Superior temporal gyrus (tissue), 1 donor: ENCODE results near the gene ANKLE2.

Experiments
- DNase-seq: peaks from one replicate; pipeline ENCODE4 v3.0.0-alpha.2; 2016; ENCODE audit errors: extremely low spot score

The ANKLE2 gene

DNA sequence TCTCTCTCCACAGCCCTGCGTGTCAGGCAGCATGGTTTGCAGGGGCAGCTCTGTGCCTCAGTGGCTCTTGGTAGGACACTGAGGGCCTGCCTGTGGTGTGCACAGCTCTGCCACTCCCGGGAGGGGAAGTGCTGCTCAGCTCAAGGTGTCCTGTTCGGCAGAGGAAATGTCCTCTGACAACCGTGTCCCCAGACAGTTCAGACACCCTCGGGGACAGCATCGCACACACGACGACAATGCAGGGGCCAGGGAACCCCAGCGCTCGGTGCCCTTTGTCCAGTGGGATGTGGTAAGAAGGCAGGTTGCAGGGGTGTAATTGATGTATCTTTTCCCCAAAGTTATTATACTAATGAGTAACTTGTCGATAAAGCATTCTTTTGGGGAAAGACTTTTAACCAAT is 14.2 kb downstream of the ANKLE2 start:
- DNase-seq: no peak

DNA sequence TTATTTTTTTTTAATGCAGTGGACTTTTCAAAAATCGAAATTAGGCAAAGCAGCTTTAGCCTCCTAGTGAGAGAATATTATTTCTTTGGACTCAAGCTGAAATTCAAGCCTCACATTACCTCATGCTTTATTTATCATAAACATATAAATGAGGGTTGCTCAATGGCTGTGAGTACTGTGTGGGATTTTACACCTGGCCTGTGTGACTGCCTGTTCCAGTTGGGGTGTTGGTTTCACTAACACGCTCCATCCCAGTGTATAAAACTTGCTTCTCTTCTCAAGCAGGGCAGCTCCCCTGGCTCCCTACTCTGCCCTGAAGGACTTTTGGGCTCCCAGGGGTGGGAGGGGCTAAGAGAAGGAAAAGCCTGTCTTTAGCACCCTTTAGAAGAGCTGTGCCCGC is 15.0 kb downstream of the ANKLE2 start:
- no peak for DNase-seq

GRCh38 chr12:132743831-132744230 is 17.8 kb downstream of the ANKLE2 start:
- no peak for DNase-seq

DNA sequence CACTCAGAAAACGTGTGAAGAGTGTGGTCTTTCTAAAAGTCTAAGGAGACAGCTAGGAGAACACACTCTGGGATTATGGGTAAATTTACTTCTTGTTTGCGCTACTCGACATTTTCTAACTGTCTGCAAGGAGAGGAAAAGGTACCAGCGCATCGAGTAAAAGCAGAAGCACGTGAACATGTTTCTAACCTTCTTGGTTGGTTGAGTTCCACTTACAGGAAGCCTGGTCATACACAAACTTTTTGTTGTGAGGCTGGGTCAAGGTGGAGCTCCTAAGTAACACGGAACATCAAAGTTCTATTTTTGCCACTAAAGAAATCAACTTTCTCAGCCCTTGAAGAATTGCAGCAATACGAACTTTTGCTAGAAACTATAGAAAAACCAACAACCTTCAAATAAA is 20.0 kb downstream of the ANKLE2 start:
- no peak for DNase-seq

DNA sequence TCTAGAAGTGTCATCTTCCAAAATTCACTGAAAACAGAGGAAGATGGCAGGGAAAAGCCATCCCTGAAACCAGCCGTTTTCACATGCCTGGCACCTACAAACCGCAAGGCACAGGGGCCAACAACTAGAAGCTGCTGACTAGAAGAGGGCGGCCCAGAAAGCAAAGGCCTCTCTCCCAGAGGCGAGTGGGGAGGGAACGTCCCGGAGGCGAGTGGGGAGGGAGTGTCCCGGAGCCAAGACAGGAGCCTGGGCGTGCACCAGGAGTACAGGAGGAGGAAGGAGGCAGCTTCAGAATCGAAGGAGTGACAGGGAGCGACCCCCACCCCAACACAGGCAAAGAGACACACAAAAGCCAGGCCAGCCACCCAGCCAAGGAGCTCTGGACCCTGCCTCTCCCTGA is 21.0 kb downstream of the ANKLE2 start:
- no peak for DNase-seq

DNA sequence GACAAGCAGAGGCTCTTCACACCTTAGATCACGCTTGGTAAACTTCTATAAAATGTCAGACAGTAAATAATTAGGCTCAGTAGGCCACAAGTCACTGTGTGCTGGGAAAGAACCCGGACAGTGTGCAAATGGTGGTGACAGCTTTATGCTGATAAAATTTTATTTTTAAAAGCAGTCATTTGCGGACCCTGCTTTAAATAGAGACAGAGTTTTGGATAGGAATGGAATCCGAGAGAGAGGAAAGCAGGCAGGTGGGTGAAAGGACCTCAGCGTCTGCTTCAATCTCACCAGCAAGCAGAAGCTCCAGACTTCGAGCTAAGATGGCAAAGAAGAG is 21.4 kb downstream of the ANKLE2 start:
- DNase-seq: no peak

DNA sequence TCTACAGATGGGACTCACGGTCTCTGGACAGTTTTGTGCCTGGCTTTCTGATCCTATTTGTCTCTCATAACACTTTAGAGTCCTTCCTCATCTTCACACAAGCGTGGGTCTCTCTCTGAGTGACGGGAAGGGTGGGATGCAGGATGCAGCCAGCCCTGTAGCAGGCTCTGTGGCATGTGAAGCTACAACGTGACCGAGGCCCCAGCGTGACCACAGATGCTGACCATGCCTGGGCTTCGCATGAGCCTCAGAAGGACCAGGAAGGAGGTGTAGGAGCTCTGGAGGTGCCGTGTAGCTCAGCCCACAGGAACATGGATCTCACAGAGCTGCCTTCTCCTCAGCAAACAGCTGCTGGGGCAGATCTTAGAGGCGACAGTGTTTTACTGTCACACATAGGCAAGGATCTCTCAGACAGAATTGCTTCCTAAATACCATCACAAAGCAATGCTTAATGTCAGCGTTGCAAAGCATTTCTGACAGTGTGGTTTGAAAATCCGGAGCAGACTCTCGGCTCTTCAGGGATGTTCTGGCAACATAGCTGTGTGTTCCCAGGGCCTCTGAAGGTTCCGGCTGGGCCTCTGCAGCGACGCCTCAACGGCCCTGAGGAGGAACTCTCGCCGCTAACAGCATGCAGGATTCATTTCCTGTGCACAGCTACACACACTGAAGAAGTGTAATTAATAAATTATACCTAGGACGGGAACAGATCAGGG is 21.9 kb downstream of the ANKLE2 start:
- no peak for DNase-seq

DNA sequence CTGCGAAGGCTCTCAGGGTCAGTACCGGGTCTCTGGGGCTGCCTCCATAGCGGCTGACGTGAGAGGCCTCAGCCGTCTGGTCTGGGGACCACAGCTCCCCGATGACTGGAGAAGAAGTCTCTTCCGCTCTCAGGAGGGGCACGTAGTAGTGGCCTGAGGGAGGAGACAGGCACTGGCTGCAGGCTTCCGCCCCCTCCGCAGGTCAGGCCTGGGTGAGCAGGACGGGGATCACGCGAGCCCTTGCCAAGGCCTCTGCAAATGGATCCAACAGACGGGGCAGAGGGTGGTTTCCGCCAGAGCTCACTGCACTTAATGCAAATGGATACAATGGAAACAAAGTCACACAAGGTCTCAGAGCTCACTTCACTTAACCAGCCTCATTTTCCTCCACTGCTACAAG is 24.7 kb downstream of the ANKLE2 start:
- DNase-seq: no peak

GRCh38 chr12:132736378-132736777 is 25.3 kb downstream of the ANKLE2 start:
- DNase-seq: no peak

- DNase-seq: no peak
Measured at GRCh38 chr12:132735496-132735895, 26.1 kb downstream of the ANKLE2 start.

GRCh38 chr12:132734206-132734605 is 27.4 kb downstream of the ANKLE2 start:
- no peak for DNase-seq

GRCh38 chr12:132731574-132731973 is 30.1 kb downstream of the ANKLE2 start:
- no peak for DNase-seq

DNA sequence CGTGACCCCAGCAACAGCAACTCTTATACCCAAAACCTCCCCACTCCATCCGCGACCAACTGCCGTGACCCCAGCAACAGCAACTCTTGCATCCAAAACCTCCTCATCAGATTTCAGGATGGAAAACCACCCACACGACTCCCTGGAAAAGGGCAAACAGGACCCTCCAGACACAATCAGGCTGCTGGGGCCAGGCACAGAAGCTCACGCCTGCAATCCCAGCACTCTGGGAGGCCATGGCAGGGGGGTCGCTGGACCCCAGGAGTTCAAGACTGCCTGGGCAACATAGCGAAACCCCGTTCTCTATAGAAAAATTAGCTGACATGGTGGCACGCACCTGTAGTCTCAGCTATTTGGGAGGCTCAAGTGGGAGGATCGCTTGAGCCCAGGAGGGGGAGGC is 31.3 kb downstream of the ANKLE2 start:
- DNase-seq: no peak

DNA sequence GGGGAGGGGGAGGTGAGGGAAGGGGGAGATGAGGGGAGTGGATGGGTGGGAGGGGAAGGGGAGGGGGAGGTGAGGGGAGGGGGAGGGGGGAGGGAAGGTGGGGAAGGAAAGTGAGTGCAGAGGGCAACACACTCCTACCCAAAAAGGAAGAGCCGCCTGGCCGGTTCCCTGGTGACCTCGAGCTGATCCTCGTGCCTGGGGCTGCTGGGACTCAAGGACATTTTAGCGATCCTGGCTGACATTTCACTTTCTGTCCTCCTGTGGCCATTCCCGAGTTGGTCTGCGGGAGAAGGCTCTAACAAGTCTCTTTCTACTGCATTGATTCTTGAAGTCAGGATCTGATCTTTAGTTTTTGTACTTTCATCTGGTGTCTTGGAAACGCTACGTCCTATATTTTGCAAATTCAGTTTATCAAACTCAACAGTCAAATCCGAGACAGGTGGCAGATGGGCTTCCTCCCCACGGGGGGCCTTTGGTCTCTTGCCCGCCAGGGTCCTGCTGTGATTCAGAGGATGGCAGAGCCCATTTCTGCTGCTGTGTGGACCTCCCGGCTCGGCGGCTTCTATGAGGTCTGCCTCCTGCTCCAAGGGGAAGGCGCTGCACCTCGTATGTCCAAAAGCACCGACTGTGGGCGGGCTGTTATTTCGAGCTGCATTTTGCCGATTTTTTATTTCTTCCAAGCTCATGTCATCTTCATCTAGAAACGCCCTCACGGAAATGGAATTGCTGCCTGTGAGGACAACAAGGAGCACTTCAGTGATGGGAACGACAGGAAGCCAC is 31.9 kb downstream of the ANKLE2 start:
- peak; percentile 44 for DNase-seq

GRCh38 chr12:132728502-132728901 is 33.1 kb downstream of the ANKLE2 start:
- DNase-seq: no peak

DNA sequence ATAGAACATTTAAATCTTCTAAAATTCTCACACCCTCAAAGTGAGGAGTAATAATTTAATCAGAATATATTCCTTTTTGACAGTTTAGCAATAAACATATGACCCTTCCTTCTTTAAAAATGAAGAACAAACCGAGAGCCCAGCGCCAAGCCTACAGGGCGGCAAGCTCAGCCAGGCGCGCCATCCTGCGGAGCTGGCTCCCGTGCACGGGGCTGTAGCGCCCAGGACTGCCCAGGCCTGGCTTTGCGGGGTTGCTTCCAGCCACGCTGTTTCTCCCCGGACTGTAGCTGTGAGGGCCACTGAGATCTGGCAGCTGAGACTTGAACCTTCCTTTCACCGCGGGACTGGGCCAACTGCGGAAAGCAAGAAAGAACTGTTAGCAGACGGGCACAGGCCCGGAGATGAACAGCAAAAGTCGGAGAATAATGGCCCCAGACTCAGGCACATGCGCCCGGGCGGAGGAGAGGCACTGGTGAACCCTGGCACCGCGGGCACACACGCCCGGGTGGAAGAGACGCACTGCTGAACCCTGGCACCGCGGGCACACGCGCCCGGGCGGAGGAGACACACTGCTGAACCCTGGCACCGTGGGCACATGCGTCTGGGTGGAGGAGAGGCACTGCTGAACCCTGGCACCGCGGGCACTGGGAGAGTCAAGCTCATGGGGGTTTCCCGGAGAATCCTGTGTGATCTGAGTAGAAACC is 34.4 kb downstream of the ANKLE2 start:
- no peak for DNase-seq

GRCh38 chr12:132726386-132726785 is 35.2 kb downstream of the ANKLE2 start:
- no peak for DNase-seq

- no peak for DNase-seq
Measured at GRCh38 chr12:132724506-132725241, 37.0 kb downstream of the ANKLE2 start.

- DNase-seq: no peak
Measured at GRCh38 chr12:132723764-132724140, 37.9 kb downstream of the ANKLE2 start.

DNA sequence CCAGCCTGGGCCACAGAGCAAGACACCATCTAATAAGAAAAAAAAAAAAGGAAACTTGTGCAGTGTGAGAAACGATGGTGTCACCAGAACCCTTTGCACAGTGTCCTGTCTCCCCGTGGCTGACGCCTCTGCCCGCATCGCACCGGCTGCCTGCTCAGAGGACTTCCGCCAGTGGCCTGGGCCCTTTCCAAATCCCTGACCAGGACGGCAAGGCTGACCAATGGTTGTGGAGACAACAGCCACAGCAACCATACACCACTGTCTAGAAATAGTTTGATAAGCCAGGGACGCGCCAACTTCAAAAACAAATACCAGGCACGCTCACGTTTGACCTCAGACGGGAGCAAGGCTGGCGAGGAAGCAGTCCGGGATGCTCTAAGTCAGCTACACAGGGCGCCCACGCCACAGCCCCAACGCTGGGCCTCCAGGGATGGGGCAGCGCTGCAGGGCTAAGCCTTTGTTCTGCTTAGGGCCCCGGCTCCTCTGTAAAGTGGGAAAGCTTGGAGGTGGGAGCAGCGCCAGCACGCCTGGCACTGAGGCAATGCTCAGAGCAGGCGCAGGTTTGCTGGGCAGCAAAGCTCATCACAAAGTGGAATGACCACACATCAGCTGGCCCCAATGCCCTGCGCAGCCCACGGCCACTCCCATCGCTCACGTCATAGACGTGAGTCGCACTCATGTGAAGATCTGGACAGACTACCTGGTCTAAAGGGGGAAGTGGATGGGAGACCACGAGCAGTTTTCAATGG is 38.4 kb downstream of the ANKLE2 start:
- no peak for DNase-seq

- no peak for DNase-seq
Measured at GRCh38 chr12:132720606-132721345, 40.9 kb downstream of the ANKLE2 start.
